ENCODE results near the gene NOS2.
"Not testable (repeated sequence)": the region's sequence is repeated elsewhere in the genome, so short reads cannot be mapped to it uniquely, and the experiment has no call there.

Gene NOS2

DNA sequence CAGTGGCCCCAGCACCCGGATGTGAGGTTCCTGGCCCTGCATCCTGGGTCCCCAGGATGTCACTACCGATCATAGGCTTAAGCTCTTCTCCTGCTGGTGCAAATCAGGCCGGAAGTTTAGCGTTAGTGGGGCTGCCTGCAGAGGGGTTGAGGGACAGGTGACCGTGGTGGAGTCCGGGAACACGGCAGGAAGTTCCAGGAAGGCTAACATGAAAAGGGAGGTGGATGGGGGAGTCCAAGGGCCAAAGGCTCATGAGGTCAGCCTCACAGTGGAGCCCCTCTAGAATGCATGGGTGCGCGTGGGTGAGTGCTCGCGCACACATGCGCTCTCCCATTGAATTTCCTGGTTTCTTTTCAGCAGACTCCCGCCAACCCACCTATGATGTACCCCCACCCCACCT lies 46.6 kb downstream of the NOS2 start:
- DNase-seq: not testable (repeated sequence)

DNA sequence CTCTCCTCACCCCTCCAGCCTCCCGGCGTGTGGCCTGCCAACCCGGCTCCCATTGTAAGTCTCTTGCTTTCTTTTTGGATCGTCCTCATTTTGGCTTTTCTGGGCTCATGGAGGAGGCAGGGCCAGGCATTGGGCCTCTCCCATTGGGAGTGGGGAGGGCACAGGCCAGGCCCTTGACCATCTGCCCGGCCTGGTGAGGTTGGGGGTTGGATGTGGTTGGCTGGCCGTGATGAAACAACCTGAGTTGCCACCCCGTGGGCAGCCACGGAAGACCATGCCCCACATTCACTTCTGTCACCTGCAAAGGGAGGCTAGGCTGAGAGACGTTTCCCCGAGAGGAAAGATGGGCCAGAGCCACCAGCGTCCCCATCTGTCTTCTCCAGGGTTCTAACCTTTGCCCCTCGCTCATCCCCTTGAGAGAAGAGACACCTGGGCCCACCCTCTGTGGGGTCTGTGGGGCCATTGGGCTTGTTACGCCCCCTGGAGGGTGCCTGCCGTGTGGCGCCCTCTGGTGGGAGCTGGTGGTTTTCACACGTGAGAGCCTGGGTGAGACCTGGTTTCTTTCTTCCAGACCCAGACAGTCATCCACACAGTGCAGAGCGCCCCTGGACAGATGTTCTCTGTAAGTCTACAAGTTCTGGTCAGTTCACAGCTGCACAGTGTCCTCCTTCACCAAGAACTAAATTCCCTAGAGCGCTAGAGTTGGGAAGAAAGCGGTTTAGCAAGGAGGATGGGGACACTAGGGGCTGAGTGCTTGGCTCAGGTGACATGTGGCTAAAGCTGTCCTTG lies 47.3 kb downstream of the NOS2 start:
- not testable (repeated sequence) for DNase-seq

DNA sequence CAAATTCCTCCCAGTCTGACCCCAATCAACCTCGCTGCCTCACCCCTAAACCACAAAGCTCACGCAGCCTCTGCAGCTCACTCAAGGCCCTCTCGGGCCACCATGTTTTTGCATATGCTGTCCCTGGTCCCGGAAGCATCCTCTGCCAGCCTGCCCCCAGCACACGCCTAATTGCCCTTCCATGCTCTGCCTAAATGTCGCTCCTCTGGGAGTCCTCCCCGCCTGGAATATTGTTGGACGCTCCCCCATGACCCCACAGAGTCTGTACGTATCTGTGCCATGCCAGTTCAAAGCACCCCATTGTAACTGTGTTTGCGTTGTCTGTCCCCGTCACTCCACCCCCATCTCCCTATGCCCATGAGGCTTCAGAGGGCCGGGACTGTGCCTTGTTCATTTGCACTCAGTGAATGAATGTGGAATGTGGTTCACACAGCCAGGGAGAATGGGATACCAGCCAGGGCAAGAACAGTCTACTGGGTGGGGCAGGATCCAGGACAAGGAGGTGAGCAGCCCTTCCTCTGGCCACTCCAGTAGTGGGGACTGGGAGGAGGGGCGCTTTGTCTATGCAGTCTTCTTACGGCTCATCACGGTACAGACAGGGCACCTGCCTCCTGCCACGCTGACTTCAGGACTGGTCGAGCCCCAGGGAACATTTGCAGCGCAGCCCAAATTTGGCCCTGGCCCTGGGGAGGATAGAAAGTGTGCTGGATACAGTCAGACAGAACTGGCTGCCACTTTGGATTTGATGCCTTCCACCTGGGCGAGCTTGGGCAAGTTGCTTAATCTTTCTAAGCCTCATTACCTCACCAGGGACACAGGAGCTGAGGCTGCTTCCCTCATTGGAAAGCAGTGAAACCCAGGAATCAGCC lies 48.5 kb downstream of the NOS2 start:
- no peak for DNase-seq

DNA sequence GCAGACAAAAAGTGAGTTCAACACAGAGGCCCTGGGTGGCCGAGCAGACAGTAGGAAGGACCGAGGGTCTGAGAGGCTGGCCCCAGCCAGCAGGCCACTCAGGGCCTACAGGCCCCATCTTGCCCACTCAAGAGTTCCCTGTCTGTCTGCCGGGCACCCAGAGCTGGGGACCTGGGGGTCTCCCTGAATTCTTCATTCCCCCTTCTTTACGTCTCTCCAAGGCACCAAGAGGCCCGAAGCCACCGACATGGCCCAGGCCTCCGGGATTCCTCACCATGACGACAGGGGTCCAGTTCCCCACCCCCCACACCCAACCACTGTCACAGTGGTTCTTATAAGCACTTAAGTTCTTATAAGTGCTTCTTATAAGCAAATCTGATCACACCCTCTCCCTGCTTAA lies 49.2 kb downstream of the NOS2 start:
- DNase-seq: no peak

DNA sequence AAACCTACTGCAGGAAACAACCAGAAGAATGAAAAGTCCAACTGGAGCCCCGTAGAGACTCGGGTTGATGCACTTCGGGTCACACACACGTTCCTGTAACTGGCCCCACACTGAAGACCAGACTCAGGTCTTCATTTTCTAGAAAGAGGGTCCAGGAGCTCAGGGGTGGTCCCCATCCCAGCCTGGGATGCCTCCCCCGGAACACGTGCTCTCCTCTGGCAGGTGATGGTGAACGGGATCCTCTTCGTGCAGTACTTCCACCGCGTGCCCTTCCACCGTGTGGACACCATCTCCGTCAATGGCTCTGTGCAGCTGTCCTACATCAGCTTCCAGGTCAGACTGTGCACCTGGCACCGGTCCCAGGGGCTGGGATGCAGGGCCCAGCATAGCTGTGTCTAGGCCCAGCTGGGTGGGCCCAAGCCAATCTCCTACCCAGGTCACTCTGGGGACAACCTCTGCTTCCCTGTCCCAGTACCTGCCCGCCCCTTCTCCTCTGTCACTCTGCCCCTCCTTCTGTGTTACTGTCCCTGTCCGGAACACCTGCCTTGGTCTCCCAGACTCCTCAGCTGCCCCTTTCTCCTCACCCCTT lies 50.7 kb downstream of the NOS2 start:
- DNase-seq: not testable (repeated sequence)

DNA sequence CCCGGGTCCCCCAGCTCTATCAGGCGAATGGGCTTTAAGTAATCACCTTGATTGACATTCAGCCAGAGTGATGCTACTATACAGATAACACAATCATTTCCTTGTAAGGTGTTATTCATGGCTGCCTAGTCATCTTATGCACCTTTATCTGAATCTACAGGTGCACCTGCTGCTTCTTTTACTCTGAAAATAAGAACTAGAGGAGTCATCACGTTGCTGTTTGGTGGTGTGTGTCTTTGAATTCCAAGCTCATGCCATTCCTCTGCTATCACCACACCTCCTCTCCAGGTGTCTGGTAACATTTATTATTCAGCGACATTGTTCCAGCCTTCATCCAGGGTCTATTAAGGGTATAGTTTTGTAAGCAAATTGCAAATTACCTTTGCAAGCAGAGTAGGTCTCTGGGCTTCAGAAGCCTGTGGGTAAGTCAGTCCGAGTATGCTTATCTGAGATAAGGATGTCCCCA lies 51.9 kb downstream of the NOS2 start:
- no peak for DNase-seq

DNA sequence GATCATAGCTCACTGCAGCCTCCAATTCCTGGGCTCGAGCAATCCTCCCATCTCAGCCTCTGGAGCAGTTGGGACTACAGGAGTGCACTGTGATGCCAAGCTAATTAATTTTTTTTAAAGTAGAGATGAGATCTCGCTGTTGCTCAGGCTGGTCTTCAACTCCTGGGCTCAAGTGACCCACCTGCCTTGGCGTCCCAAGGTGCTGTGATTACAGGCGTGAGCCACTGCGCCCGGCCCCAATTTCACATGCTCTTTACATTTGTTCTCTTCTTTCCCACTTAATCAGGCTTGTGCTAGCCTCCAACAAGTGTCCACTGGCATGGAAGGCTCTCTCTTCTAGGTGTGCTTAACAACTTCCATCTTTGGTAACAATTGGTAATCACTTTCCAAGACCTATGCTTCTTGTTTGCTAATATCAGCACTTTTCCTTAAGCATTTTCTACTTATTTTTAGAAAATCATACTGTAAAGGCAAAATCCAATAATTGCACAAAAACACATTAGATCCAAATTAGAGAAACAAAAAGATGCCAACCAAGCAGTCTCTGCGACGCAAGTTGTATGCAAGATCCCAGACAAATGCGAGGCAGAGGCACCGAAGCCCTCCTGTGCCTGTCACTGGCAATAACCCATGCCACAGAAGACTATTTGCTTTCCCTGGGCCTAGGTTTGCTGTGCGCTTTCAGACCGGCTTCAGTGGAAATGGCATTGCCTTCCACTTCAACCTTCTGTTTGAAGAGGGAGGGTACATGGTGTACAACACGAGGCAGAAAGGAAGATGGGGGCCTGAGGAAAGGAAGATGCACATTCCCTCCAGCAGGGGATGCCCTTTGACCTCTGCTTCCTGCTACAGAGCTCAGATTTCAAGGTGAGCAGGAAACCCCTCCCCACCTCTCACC lies 52.6 kb downstream of the NOS2 start:
- no peak for DNase-seq

DNA sequence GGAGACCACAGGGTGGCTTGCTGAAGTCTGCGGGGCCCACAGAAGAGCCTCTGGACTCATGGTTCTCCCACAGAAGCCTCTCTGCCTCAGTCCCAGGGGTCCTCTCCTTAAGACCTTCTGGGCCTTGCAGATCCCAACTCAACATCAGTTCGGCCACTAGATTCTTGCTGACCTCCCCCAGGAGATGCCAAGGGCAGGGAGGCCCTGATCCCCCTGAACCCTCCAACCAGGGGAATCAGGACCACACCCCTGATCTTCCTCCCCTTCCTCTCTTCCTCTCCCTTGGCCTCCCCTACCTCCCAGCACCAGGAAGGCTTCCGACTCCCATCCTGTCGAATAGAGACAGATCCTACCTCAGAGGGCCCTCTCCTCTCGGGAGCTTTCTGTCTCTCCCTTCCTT lies 53.4 kb downstream of the NOS2 start:
- no peak for DNase-seq

DNA sequence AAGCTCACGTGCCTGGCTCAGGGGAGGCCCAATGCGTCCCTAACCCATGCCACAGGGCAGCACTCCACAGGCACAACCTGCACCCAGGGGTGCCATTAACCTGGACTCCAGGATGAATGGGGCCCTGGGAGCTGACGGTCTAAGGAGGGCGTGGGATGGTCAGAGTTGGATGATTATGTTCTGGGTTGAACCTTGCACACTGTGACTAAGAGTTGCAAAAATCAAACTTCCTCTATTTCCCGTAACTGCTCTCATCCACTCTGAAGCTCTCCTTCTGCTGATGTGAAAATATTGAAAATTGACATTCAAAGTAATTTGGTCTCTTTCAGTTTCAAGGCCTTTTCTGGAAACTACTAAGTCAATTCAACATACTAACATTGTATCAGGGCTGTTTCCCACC lies 54.0 kb downstream of the NOS2 start:
- peak; percentile 51 to 84 (median 73) for DNase-seq

DNA sequence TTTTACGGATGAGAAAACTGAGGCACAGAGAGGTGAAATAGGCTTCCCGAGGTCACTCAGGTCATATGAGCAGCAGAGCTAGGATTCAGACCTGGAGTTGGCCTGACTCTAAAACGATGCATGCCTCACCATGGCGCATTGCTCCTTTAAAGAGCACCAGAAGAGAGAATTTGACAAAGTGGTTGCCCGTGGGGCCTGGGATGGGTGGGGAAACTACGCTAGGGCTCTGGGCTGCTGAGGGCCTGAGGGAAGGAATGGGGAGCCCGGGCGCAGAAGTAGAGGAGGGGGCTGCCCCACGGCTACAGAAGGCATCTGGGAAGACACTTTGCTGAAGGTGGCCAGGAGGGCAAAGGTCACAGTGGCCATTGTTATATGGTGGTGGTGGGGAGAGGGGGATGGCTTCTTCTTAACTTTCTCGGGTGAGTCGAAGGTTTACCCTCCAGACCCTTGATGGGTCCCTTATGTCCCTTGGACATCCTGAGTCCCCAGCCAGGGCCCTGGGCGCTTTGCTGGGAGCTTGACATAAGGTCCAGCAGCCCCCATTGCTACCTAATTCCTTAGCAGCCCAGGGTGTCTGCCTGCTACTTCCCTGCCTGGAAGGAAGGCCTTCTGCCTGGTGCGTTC lies 55.0 kb downstream of the NOS2 start:
- not testable (repeated sequence) for DNase-seq

DNA sequence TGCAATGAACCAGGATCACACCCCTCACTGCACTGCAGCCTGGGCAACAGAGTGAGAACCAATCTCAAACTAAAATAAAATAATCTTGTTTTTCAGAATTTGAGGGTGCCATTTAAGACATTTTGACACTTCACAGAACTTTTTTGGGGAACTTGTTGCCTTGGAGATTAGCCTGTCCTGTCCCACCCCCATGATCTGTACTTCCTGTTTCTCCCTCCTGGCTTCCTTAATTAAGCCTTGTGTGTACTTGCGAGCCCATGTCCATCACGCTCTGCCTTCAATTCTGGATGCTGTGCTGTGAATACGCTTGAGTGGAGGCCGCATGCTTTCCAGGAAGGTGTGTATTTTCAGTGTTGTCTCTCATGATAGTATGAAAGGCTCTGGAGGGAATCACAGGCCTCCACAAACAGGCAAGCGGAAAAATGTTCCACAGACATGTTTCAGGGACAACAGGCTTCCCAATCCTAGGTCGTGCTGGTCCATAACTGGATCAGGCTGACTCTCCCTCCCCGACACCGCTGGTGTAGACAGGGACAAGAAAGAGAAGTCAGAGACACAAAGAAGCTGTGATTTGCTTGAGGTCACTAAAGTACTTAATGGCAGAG lies 56.9 kb downstream of the NOS2 start:
- peak; percentile 74 to 77 (median 77) for DNase-seq

DNA sequence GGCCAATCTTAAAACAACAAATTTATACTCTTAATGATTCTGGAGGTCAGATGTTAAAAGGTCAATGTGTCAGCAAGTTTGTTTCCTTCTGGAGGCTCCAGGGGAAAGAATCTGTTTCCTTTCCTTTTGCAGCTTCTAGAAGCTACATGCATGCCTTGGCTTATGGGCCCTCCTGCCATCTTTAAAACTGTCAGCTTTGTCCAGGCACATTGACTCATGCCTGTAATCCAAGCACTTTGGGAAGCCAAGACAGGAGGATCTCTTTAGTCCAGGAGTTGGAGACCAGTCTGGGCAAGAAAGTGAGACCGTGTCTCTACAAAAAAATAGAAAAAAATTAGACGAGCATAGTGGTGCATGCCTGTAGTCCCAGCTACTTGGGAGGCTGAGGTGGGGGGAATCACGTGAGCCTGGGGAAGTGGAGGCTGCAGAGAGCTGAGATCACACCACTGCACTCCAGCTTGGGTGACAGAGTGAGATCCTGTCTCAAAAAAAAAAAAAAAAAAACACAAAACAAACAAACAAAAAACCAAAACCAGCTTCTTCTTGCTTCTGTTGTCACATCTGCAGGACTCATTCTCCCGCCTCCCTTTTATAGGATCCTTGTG lies 58.3 kb downstream of the NOS2 start:
- DNase-seq: no peak

DNA sequence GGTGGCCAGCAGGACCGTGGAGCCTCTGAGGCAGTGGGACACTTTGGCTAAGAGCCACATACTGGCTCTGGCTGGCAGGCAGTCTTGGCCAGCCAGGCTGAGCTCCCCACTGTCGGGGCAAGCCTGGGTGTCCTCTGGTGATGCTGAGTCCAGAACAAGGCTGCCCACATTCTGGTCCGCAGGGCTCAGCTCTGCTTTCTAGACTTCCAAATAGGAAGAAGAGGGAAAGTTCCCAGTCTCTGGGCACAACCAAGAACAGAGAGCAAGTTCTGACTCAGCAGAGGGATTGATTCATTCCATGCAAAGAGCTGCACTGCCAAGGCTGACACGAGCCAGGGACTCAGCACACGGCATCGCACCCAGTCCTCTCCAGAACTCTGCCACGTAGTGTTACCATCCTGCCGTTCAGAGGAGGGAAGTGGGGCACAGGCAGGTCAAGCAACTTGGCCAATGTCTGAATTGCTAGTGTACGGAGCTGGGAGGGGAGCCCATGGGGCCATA lies 58.9 kb downstream of the NOS2 start:
- DNase-seq: peak in 2 of 3 donors; percentile 20 to 26

DNA sequence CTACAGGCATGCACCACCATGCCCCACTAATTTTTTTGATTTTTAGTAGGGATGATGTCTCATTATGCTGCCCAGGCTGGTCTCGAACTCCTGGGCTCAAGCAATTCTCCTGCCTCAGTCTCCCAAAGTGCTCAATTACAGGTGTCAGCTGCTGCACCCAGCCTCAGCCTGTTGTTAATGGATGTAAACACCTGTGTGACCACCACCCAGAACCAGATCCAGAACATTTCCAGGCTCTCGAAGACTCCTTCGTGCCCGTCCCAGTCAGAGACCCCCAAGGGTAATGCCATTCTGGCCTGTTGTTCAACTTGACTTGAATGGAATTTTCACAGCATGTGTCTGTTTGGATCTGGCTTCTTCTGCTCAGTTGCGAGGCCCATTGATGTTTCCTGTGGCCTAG lies 59.8 kb downstream of the NOS2 start:
- not testable (repeated sequence) for DNase-seq

DNA sequence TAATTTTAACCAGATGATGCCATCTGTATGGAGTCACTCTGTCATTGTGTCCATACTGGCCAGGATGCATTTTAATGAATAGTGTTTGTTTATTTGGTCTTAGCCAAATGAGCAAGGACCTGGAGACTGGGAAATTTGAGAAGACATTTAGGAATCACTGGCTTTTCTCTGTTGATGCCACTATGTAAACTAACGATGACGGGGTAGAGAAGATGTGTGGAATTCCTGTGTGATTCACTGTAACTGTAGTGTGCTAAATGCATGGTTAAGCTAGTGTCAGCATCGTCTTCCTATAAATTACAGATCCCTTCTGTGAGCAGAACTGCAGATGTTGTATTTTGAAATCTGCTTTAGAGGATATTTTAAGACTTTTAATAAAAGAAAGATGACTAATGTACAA lies 66.6 kb downstream of the NOS2 start:
- DNase-seq: peak in 1 of 3 donors; percentile 19

DNA sequence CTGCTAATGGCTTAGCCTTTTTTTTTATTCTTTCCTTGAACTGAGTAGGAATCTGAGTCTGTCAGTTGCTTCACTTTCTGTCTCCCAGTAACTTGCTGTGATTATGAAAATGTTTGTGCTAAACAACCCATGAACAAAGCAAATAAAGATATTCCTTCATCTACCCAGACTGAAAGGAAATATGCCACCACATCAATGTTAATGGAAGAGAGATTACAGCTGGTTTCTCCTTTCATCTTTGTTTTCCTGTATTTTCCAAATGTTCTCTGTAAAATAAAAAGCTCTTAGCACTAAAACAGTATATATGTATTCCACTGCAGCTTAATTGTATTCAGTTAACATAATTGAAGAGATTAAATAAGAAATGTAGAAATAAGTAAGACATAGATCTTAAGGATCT lies 67.6 kb downstream of the NOS2 start:
- DNase-seq: not testable (repeated sequence)

DNA sequence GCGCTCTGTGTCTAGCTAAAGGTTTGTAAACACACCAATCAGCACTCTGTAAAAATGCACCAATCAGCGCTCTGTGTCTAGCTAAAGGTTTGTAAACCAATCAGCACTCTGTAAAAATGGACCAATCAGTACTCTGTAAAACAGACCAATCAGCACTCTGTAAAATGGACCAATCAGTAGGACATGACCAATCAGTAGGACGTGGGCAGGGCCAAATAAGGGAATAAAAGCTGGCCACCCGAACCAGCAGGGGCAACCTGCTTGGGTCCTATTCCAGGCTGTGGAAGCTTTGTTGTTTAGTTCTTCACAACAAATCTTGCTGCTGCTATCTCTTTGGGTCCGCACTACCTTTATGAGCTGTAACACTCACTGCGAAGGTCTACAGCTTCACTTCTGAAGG lies 74.3 kb downstream of the NOS2 start:
- not testable (repeated sequence) for DNase-seq

DNA sequence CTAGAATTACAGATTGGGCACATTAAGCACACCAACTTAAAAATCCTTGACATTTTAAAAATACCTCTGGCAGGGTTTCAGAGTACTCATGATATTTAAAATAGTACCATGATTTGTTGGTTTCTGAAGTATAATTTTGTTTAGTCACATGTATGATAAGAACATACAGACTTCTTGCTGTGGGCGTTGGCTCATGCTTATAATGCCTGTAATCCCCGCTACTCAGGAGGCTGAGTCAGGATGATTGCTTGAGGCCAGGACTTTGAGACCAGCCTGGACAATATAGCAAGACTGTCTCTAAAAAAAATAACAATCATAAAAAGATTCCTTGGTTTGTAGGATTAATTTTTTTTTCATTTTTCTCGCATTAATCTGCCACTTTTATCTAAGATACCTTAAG lies 78.5 kb downstream of the NOS2 start:
- no peak for DNase-seq

All from suppressor macrophage treated with lipopolysaccharide for 1 hour (primary cell).